OCI-LY7 (cell line): Measurements from ENCODE around the gene OSCP1. TPM values are rescaled to one million over a fixed set of nuclear protein-coding genes. Genes with fewer than 3 reads are reported as not detected.

Source experiments
- BruUV-seq: library from RNA; stranded (reverse); fragments of 400-500 nt; replicated peaks from 2 replicates; lab custom pipeline; 2021; lab: Mats Ljungman, UMichigan
- CTCF ChIA-PET: fragments of 300-600 bp; sonication (Branson Sonifier 250); formaldehyde crosslinking; loops from one replicate; lab custom pipeline; 2022; ENCODE audit warnings: antibody characterized with exemption; ENCODE audit not compliant: unreplicated experiment; lab: Charles Lee
- POLR2A ChIA-PET: fragments of 300-600 bp; sonication (Branson Sonifier 250); formaldehyde crosslinking; loops from one replicate; lab custom pipeline; 2022; ENCODE audit warnings: antibody characterized with exemption; lab: Charles Lee
- DNase-seq: peaks from one replicate; pipeline ENCODE4 v3.0.0-alpha.2; 2015; ENCODE audit warnings: low spot score
- H2AFZ ChIP-seq: fragments of 200-600 bp; sonication (generic), shearing (Covaris generic); 2 replicates; pipeline ENCODE4 v1.6.1; 2014; ENCODE audit warnings: mild to moderate bottlenecking, antibody characterized with exemption, low read length, moderate library complexity
- H3K27ac ChIP-seq: fragments of 200-600 bp; sonication (generic); 2 replicates; pipeline ENCODE4 v1.5.1; 2014; ENCODE audit warnings: mixed run types, low read depth, mild to moderate bottlenecking, moderate library complexity, low read length, inconsistent platforms; ENCODE audit not compliant: poor library complexity, severe bottlenecking
- H3K36me3 ChIP-seq: fragments of 200-600 bp; sonication (generic); 2 replicates; pipeline ENCODE4 v1.6.1; 2014; ENCODE audit warnings: mild to moderate bottlenecking, antibody characterized with exemption, low read length, moderate library complexity, mixed read lengths; ENCODE audit not compliant: insufficient read depth
- H3K4me1 ChIP-seq: fragments of 200-600 bp; sonication (generic); 2 replicates; pipeline ENCODE4 v1.5.1; 2014; ENCODE audit warnings: mild to moderate bottlenecking, low read length; ENCODE audit not compliant: insufficient read depth, poor library complexity, severe bottlenecking
- H3K4me2 ChIP-seq: fragments of 200-600 bp; sonication (generic); 2 replicates; pipeline ENCODE4 v1.6.1; 2014; ENCODE audit warnings: mild to moderate bottlenecking, low read length
- H3K4me3 ChIP-seq: fragments of 200-600 bp; sonication (generic); 2 replicates; pipeline ENCODE4 v1.5.1; 2014; ENCODE audit warnings: mild to moderate bottlenecking, low read depth, low read length; ENCODE audit not compliant: poor library complexity, severe bottlenecking
- H3K79me2 ChIP-seq: fragments of 200-600 bp; sonication (generic); 2 replicates; pipeline ENCODE4 v1.6.1; 2016; ENCODE audit warnings: low read depth, mild to moderate bottlenecking, low read length, moderate library complexity, mixed read lengths; ENCODE audit not compliant: insufficient read depth
- H3K9me2 ChIP-seq: fragments of 200-600 bp; sonication (generic); 2 replicates; pipeline ENCODE4 v1.6.1; 2016; ENCODE audit warnings: mild to moderate bottlenecking, low read length, mixed read lengths; ENCODE audit not compliant: insufficient read depth
- H3K9me3 ChIP-seq: fragments of 200-600 bp; sonication (generic); 2 replicates; pipeline ENCODE4 v1.6.1; 2014; ENCODE audit warnings: mild to moderate bottlenecking, mixed run types, low read length, mixed read lengths
- H4K20me1 ChIP-seq: fragments of 200-600 bp; sonication (generic); 2 replicates; pipeline ENCODE4 v1.6.1; 2014; ENCODE audit warnings: mild to moderate bottlenecking, antibody characterized with exemption, low read length, moderate library complexity, mixed read lengths; ENCODE audit not compliant: insufficient read depth
- EZH2phosphoT487 ChIP-seq: fragments of 200-600 bp; sonication (generic); IDR thresholded peaks from 2 replicates; pipeline ENCODE4 v1.6.1; 2018; ENCODE audit warnings: low read depth, borderline replicate concordance, mild to moderate bottlenecking, mixed run types, antibody characterized with exemption, low read length, moderate library complexity, mixed read lengths
- intact Hi-C: fragments of 100-400 bp; cut with micrococcal nuclease; formaldehyde crosslinking; loops from one replicate; pipeline ENCODE4 v1.10.0; 2022; ENCODE audit not compliant: unreplicated experiment
- total RNA-seq, 2 experiments: library from RNA; depleted of rRNA in 1 of 2; stranded (reverse); fragments of >200 nt in 1 of 2; shearing (Covaris generic) in 1 of 2; gene quantifications; 2 replicates each; pipeline ENCODE4 v1.2.3, GENCODE V29; 2014 to 2022
- TF ChIP-seq, protein P1 (sequence below): fragments of 200-600 bp; sonication (generic); conservative IDR thresholded peaks from 2 replicates; pipeline ENCODE4 v1.5.1; 2014; ENCODE audit warnings: mild to moderate bottlenecking, antibody characterized with exemption, low read length, moderate library complexity, mixed read lengths

Gene OSCP1
- total RNA-seq, 2 experiments from 2014 or later: 0.82 to 3.5 TPM

DNA sequence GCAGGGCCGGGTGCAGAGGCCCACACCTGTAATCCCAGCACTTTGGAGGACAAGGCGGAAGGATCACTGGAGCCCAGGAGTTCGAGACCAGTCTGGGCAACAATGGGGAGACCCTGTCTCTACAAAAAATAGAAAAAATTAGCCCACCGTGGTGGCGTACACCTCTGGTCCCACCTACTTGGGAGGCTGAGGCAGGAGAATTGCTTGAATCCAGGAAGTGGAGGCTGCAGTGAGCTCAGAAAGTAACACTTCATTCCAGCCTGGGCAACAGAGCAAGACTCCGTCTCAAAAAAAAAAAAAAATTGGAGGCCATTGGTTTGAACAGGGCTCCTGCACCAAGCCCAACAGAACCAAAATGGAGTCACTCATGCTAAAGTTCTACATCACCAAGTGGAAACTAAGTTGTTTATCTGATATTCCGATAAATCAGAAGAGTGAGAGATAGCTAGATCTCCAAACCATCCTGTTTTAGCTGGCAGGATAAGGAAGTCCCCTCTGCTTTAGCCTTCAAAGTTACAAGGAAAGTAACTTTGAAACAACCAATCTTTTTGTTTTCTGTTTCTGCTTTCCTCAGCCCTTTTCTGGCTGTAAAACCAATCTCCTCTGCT, 51.8 kb downstream of the OSCP1 start:
- Histone ChIP-seq H3K4me2 (peak overlapping the region; percentile 97), H3K27ac (peak overlapping the region; percentile 61), H3K79me2 (peaks cover 34% of the 10 kb centered on the region; the same call in 1 of the 2 replicates), H3K9me3 (peaks cover 8% of the 10 kb centered on the region; the same call in 1 of the 2 replicates), H3K4me1 (peaks cover 45% of the 10 kb centered on the region), H3K9me2 (no peaks in the 10 kb centered on the region), H2AFZ (peak overlapping the region; percentile 68; the same call in 1 of the 2 replicates), H4K20me1 (no peaks in the 10 kb centered on the region), H3K36me3 (peaks cover 9% of the 10 kb centered on the region), H3K4me3 (peak overlapping the region; percentile 77)
- TF ChIP-seq EZH2phosphoT487: no peak
- TF ChIP-seq, protein P1, sequence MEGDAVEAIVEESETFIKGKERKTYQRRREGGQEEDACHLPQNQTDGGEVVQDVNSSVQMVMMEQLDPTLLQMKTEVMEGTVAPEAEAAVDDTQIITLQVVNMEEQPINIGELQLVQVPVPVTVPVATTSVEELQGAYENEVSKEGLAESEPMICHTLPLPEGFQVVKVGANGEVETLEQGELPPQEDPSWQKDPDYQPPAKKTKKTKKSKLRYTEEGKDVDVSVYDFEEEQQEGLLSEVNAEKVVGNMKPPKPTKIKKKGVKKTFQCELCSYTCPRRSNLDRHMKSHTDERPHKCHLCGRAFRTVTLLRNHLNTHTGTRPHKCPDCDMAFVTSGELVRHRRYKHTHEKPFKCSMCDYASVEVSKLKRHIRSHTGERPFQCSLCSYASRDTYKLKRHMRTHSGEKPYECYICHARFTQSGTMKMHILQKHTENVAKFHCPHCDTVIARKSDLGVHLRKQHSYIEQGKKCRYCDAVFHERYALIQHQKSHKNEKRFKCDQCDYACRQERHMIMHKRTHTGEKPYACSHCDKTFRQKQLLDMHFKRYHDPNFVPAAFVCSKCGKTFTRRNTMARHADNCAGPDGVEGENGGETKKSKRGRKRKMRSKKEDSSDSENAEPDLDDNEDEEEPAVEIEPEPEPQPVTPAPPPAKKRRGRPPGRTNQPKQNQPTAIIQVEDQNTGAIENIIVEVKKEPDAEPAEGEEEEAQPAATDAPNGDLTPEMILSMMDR: no peak
- ChIA-PET CTCF (interaction anchor here (1.1 to 1.5 kb wide), 3 partner anchors 10 to 22 kb away, joined by 3 to 9 read pairs (median 5); no protein-coding TSS in a partner anchor), POLR2A (interaction anchor here (0.6 to 4.5 kb wide), 6 partner anchors 9 to 1186 kb away, joined by 3 to 49 read pairs (median 4); no protein-coding TSS in a partner anchor)
- intact Hi-C loops: no loop called here
- no TSS peak for BruUV-seq
- no peak for DNase-seq

DNA sequence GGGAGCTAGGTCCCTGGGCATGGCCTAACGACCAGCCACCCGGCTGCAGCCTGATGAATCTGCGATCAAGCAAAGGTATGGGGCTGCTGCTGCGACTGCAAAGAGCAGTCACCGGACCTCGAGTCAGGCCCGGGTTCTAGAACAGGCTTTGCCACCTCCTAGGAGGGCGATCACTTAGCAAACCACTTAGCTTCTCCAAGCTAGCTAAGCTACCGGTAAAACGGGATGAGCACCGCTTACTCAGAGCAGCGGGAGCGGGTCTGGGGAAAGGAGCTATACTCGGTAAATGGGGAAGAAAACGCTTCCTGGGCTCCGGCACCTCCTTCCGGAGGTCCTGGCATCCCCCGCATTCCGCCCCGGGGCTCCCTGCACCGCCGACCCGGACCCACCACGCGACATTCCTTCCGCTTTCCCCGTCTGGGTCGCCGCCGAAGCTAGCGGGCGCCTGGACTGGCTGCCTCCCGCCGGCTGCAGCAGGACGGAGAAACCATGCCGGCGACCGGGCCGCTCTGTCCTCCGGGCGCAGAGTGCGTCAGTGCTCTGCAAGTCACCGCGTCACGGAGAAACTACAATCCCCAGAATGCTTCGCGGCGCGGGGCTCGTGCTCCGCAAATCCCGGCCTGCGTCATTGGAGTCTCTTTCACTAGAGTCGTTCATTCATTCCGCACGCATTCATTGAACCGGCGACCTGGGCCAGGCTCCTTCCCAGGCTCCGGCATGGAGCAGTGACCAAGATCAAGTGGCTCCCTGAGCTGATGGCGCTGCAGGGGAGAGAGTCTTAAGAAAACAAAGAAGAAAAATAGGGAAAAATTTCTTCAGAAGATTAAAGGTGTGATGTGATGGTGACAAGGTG, 52.6 kb downstream of the OSCP1 start, which contains the start of gene LSM10:
Gene LSM10 (minus strand): TSS at position 531 of the 853 bp plus-strand sequence. CDS start 3,779 bp downstream, outside the sequence.
- no peaks in the 10 kb centered on the region for H3K9me2 ChIP-seq
- ChIA-PET POLR2A (interaction anchor here (0.7 to 4.5 kb wide), 9 partner anchors 9 to 556 kb away, joined by 3 to 49 read pairs (median 4); no protein-coding TSS in a partner anchor), CTCF (interaction anchor here (1.1 to 1.5 kb wide), 3 partner anchors 9 to 23 kb away, joined by 3 to 9 read pairs (median 5); no protein-coding TSS in a partner anchor)
- H3K36me3 ChIP-seq: peaks cover 17% of the 10 kb centered on the region
- no TSS peak for BruUV-seq
- peak within 1 kb of the TSS; percentile 61 for H3K27ac ChIP-seq
- peaks cover 53% of the 10 kb centered on the region for H3K4me1 ChIP-seq
- peak within 1 kb of the TSS; percentile 68; the same call in 1 of the 2 replicates for H2AFZ ChIP-seq
- DNase-seq: peak; percentile 94
- no peaks in the 10 kb centered on the region for H4K20me1 ChIP-seq
- H3K79me2 ChIP-seq: peaks cover 43% of the 10 kb centered on the region; the same call in 1 of the 2 replicates
- TF ChIP-seq, protein P1: no peak
- no peak for TF ChIP-seq EZH2phosphoT487
- H3K4me2 ChIP-seq: peak within 1 kb of the TSS; percentile 97
- intact Hi-C loops: no loop called here
- H3K4me3 ChIP-seq: peak within 1 kb of the TSS; percentile 77
- H3K9me3 ChIP-seq: peaks cover 8% of the 10 kb centered on the region; the same call in 1 of the 2 replicates
